C4-2B (cell line): ENCODE measurements around the gene FHIT.

Experiments used
- H3K27ac ChIP-seq: fragments of 450-650 bp; 2 replicates; pipeline ENCODE4 v1.5.1; 2017
- CTCF ChIP-seq: fragments of 450-650 bp; conservative IDR thresholded peaks from 2 replicates; pipeline ENCODE4 v1.5.1; 2017; ENCODE audit warnings: mild to moderate bottlenecking
- ZFX ChIP-seq: fragments of 450-650 bp; IDR thresholded peaks from 2 replicates; pipeline ENCODE4 v1.6.1; 2017

Gene FHIT

GRCh38 chr3:61092870-61093269 is 158.4 kb downstream of the FHIT start:
- no peak for TF ChIP-seq CTCF
- TF ChIP-seq ZFX = no peak
- H3K27ac ChIP-seq = no peak overlapping the region

GRCh38 chr3:61090389-61091169 is 160.7 kb downstream of the FHIT start:
- no peak for TF ChIP-seq ZFX
- no peak for TF ChIP-seq CTCF
- H3K27ac ChIP-seq = no peak overlapping the region

DNA sequence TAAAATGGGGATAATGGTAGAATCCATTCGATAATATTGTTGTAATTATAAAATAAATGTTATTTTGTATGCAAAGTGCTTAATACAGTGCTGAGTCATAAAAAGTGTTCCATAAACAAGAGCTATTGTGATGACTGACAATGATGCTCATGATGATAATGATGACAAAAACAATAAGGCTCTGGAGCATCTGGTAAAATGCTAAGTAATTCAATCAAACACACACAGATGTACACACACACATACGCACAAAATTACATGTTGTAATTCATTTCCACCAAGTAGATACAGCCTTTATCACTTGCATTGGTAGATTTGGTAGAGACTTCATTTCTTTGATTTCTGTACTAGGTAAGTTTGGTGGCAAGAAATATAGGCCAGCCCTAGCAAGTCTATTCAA is 163.8 kb downstream of the FHIT start:
- TF ChIP-seq CTCF (no peak), ZFX (no peak)
- H3K27ac ChIP-seq = no peak overlapping the region

GRCh38 chr3:61081554-61081953 is 169.7 kb downstream of the FHIT start:
- TF ChIP-seq ZFX (no peak), CTCF (no peak)
- H3K27ac ChIP-seq = no peak overlapping the region

DNA sequence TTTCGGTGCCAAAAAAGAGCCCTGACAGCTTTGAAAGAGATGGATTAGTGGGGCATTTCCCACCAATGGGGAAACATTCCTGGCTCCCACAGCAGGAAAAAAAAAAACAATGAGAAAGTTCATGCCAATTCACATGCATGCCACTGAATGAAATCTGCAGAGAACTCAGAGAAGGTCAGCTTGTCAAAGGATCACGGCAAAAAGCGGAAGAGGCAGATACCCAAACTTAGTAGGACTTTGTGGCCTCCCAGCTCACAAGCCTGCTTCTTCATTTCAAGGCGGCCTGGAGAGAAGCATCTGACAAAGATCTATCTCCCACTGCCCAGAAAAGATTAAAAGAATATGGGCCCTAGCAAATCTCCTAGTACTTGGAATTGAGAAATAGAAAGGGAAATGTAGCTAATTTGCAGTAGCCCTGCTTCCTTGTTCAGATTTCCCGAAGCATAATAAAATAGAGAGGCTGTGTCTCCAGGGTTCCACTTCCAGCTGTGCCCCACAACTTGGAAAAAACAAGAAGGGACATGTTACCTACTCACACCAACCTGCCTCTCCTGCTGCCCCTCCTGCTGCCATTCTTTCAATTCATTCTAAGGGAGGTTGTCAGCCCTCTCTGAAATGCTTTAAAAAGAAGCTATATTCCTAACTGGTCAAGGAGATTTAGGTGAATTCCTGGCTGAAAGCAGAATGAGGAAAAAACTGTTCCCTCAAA is 170.4 kb downstream of the FHIT start:
- no peak overlapping the region for H3K27ac ChIP-seq
- TF ChIP-seq CTCF (no peak), ZFX (no peak)

DNA sequence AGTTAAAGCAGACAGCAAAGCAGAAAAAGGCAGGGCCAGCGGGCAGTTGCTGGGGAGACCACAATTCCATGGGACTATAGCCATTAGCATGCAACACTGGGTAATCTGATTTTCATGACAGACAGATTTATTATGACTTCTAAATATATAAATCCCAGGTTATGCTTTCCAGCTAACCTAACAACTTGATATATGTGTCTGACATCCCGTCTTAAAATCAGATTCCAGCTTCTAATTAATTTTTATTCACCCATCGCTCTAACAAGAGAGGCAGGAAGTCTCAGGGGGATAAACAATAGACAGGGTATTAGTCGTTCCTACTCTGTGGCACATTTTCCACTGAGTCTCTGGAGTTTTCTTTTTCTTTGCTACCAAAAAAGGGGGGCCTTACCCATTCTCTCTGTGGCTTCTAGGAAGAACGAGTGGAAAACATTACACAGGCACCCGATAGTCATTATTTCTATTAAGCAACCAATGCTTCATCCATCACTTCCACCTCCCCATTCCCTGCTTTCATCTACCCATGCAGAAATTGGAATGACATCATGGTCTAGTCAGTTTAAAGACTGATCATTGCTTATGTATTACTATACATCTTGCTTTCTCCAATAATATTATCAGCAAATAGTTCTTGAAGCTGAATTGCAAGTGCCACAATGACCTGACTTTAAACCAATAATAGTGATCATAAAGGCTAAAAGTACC is 173.1 kb downstream of the FHIT start:
- H3K27ac ChIP-seq = no peak overlapping the region
- TF ChIP-seq ZFX = no peak
- TF ChIP-seq CTCF = no peak

GRCh38 chr3:61077551-61077950 is 173.7 kb downstream of the FHIT start:
- TF ChIP-seq ZFX (no peak), CTCF (no peak)
- H3K27ac ChIP-seq = no peak overlapping the region
